Adrenal gland (tissue), 19 donors: ENCODE data around the gene TSPYL1. TPM values are rescaled to one million over a fixed set of nuclear protein-coding genes. Genes with fewer than 3 reads are reported as not detected.

Source experiments
- DNase-seq, 7 donors: peaks; one replicate each; pipeline ENCODE4 v3.0.0-alpha.2; 2019 to 2020
- H3K27ac ChIP-seq, 5 donors: fragments of 200-600 bp; sonication (generic) in 4 of 5; 1 replicate in 3 of 5; 2 replicates in 2 of 5; pipeline versions ENCODE4 v1.5.1 to v1.8.0; 2016 to 2020; ENCODE audit warnings: mild to moderate bottlenecking in 1 of 5
- H3K27me3 ChIP-seq: fragments of 200-600 bp; 2 replicates; pipeline ENCODE4 v1.8.0; 2021
- H3K36me3 ChIP-seq, 2 donors: fragments of 200-600 bp; replicated peaks in 1 of 2; 1 replicate in 1 of 2; 2 replicates in 1 of 2; pipeline versions ENCODE4 v1.5.1 to v1.8.0; 2018 to 2022
- H3K4me1 ChIP-seq, 2 donors: fragments of 200-600 bp; replicated peaks in 1 of 2; 1 replicate in 1 of 2; 2 replicates in 1 of 2; pipeline versions ENCODE4 v1.5.1 to v1.8.0; 2018 to 2021
- H3K4me3 ChIP-seq, 4 donors: fragments of 200-600 bp; sonication (generic) in 3 of 4; one replicate each; pipeline ENCODE4 v1.5.1; 2016 to 2018
- H3K9me3 ChIP-seq, 3 donors: fragments of 200-600 bp; sonication (generic) in 1 of 3; replicated peaks in 1 of 3; 1 replicate in 2 of 3; 2 replicates in 1 of 3; pipeline versions ENCODE4 v1.5.1 to v1.8.0; 2016 to 2021
- POLR2A ChIP-seq, 2 donors: fragments of 450-650 bp; IDR thresholded peaks; one replicate each; pipeline ENCODE4 v1.6.1; 2017; ENCODE audit warnings: antibody characterized with exemption in 2 of 2, mild to moderate bottlenecking in 2 of 2, moderate library complexity in 1 of 2
- WGBS, 4 donors: extraction: QIAGEN DNeasy Blood & Tissue Kit in 2 of 4; methylation state at CpG; one replicate each; pipeline versions ENCODE4 v1.1.5 to v1.1.7; 2013 to 2017; 5-methylcytosine and 5-hydroxymethylcytosine counted together
- intact Hi-C, 2 donors: fragments of 100-400 bp; cut with DNase I; formaldehyde crosslinking; loops; one replicate each; pipeline versions ENCODE4 v1.14.1 to v1.15.0; 2022 to 2023
- long read RNA-seq, 10 donors: library from polyadenylated mRNA in 3 of 10; unstranded in 2 of 10; stranded (forward) in 1 of 10; transcript quantifications; one replicate each; pipeline ENCODE4 v2.0.0 and lab custom pipeline, GENCODE V29; 2021 to 2026
- polyA plus RNA-seq, 3 donors: library from polyadenylated mRNA; stranded (reverse); fragments of 200-250 nt in 2 of 3; fragments of 350-450 nt in 1 of 3; fragmentation: Illumina TruSeq in 1 of 3; extraction: RNeasy Lipid Tissue Mini Kit (QIAGEN cat#74804) in 1 of 3; gene quantifications; one replicate each; pipeline ENCODE4 v1.2.3, GENCODE V29; 2013 to 2014
- total RNA-seq, 9 donors: library from RNA; depleted of rRNA in 4 of 9; stranded (reverse); fragments of >200 nt in 4 of 9; fragments of 120-200 nt in 1 of 9; fragmentation: NEBNext Ultra II Directional in 1 of 9; extraction: Animal tissue kit (Norgen Biotek cat#: 25700) in 1 of 9; gene quantifications; one replicate each; pipeline versions ENCODE4 v1.1.0 to v1.2.4, GENCODE V29; 2013 to 2023
- TF ChIP-seq, protein P1 (sequence below), 6 experiments: fragments of 450-650 bp in 4 of 6; fragments of 200-600 bp in 2 of 6; sonication (generic) in 1 of 6; IDR thresholded peaks; 1 replicate in 5 of 6; 2 replicates in 1 of 6; pipeline versions ENCODE4 v1.5.1 to v1.8.0; 2016 to 2021; ENCODE audit warnings: antibody characterized with exemption in 6 of 6, mild to moderate bottlenecking in 2 of 6, moderate library complexity in 1 of 6
- donor health status: healthy with polysubstance abuse.
- donor health status: Bipolar disorder and iron deficiency.
- donor health status: DM: yes; HTN: yes; CAD: no.
- donor health status: DM: no; HTN: no; CAD: no.
- donor health status: DM: no; HTN: no; CAD: no.
- donor health status: DM: yes; HTN: yes; CAD: no.

The TSPYL1 gene
- 100 to 1,000 TPM in 8 of 9 donors, 10 to 100 TPM in 1; 99.9 to 271 (median 204) TPM for total RNA-seq
- 100 to 1,000 TPM in 1 of 3 donors, 10 to 100 TPM in 2; 24.8 to 111 (median 42.6) TPM for polyA plus RNA-seq
- long read RNA-seq, donor 1, transcript TSPYL1-201 (1 exons, 3,326 nt) = major isoform, 93 of 93 reads
- long read RNA-seq, donor 1, partial matches to known transcripts = 0 of 93 reads
- long read RNA-seq, donor 1, other reads (novel, unspliced or antisense) = 0 of 93 reads
- long read RNA-seq, donor 2, transcript TSPYL1-201 (1 exons, 3,326 nt) = major isoform, 109 of 109 reads
- long read RNA-seq, donor 2, partial matches to known transcripts = 0 of 109 reads
- long read RNA-seq, donor 2, other reads (novel, unspliced or antisense) = 0 of 109 reads
- long read RNA-seq, donor 3, transcript TSPYL1-201 (1 exons, 3,326 nt) = major isoform, 88 of 88 reads
- long read RNA-seq, donor 3, partial matches to known transcripts = 0 of 88 reads
- long read RNA-seq, donor 3, other reads (novel, unspliced or antisense) = 0 of 88 reads
- long read RNA-seq, donor 4, transcript TSPYL1-201 (1 exons, 3,326 nt) = major isoform, 437 of 437 reads
- long read RNA-seq, donor 4, partial matches to known transcripts = 0 of 437 reads
- long read RNA-seq, donor 4, other reads (novel, unspliced or antisense) = 0 of 437 reads
- long read RNA-seq, donor 5, transcript TSPYL1-201 (1 exons, 3,326 nt) = major isoform, 90 of 90 reads
- long read RNA-seq, donor 5, partial matches to known transcripts = 0 of 90 reads
- long read RNA-seq, donor 5, other reads (novel, unspliced or antisense) = 0 of 90 reads
- long read RNA-seq, donor 6, transcript TSPYL1-201 (1 exons, 3,326 nt) = major isoform, 100 of 100 reads
- long read RNA-seq, donor 6, partial matches to known transcripts = 0 of 100 reads
- long read RNA-seq, donor 6, other reads (novel, unspliced or antisense) = 0 of 100 reads
- long read RNA-seq, donor 7, transcript TSPYL1-201 (1 exons, 3,326 nt) = major isoform, 68 of 68 reads
- long read RNA-seq, donor 7, partial matches to known transcripts = 0 of 68 reads
- long read RNA-seq, donor 7, other reads (novel, unspliced or antisense) = 0 of 68 reads
- long read RNA-seq, donor 8, transcript TSPYL1-201 (1 exons, 3,326 nt) = major isoform, 170 of 170 reads
- long read RNA-seq, donor 8, partial matches to known transcripts = 0 of 170 reads
- long read RNA-seq, donor 8, other reads (novel, unspliced or antisense) = 0 of 170 reads
- long read RNA-seq, donor 9, transcript TSPYL1-201 (1 exons, 3,326 nt) = major isoform, 110 of 110 reads
- long read RNA-seq, donor 9, partial matches to known transcripts = 0 of 110 reads
- long read RNA-seq, donor 9, other reads (novel, unspliced or antisense) = 0 of 110 reads
- long read RNA-seq, donor 10, transcript TSPYL1-201 (1 exons, 3,326 nt) = major isoform, 90 of 90 reads
- long read RNA-seq, donor 10, partial matches to known transcripts = 0 of 90 reads
- long read RNA-seq, donor 10, other reads (novel, unspliced or antisense) = 0 of 90 reads

DNA sequence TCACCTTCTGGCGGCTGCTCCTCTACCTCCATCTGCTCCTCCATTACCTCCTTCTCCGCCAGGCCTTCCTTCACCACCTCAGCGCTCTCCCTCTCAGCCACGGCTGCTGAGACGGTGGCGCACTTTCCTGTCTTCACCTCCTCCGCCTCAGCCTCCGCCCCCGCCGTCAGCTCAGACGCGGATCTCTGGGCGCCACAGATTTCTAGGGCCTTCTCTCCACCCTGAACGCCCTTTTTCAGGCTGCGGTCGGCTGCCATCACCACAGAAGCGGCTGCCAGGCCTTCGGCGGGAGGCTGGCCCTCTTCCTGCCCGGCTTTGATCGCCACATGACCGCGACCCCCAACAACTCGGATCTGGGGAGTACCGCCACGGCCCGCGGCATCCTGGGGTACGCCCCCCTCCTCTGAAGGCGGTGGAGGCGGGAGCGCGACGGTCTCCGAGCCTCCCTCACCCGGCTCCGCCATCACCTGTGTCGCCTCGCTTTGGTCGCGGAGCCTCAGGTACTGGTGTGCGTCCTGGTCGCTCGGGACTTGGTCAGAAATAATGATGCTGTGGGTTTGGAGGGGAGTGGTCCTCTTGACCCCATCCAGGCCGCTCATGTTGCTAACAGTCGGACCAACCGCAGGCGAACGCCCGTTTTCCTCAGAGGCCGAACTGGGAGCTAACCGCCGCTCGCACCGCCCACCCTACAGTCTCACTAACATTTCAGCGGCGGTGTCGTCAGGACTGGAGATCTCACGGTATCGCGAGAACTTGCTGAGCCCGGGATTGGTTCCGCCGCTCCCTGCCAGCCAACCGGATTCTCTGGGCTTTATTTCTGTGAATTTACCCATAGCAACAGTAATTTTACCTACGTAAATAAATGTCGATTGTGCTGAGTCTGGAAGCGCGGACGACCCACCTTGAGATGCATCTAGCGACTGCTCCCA, at the start of gene TSPYL1:
TSS of gene TSPYL1 (minus strand) at position 699 of the 929 bp plus-strand sequence. CDS start at position 599, 100 bp downstream.
- H3K4me3 ChIP-seq = peak within 1 kb of the TSS; percentile 4 to 96 (median 88)
- H3K27me3 ChIP-seq = no peaks in the 10 kb centered on the region
- peaks cover 15 to 61% of the 10 kb centered on the region in 2 donors for H3K4me1 ChIP-seq
- no peaks in the 10 kb centered on the region for H3K9me3 ChIP-seq
- peak; percentile 96 to 99 (median 98) for DNase-seq
- WGBS, 4 donors = 0 to 1% (median 0%) methylated on average over 29 to 71 of the region's 71 CpGs
- peak; percentile 99 to 100 for TF ChIP-seq POLR2A (IDR thresholded peaks at IDR 0.05)
- TF ChIP-seq, protein P1, sequence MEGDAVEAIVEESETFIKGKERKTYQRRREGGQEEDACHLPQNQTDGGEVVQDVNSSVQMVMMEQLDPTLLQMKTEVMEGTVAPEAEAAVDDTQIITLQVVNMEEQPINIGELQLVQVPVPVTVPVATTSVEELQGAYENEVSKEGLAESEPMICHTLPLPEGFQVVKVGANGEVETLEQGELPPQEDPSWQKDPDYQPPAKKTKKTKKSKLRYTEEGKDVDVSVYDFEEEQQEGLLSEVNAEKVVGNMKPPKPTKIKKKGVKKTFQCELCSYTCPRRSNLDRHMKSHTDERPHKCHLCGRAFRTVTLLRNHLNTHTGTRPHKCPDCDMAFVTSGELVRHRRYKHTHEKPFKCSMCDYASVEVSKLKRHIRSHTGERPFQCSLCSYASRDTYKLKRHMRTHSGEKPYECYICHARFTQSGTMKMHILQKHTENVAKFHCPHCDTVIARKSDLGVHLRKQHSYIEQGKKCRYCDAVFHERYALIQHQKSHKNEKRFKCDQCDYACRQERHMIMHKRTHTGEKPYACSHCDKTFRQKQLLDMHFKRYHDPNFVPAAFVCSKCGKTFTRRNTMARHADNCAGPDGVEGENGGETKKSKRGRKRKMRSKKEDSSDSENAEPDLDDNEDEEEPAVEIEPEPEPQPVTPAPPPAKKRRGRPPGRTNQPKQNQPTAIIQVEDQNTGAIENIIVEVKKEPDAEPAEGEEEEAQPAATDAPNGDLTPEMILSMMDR (IDR thresholded peaks at IDR 0.05) = no peak
- peaks cover 0 to 7% of the 10 kb centered on the region in 2 donors for H3K36me3 ChIP-seq
- peak within 1 kb of the TSS; percentile 94 to 100 (median 99) for H3K27ac ChIP-seq
- intact Hi-C loops = loop anchor here (10.0 kb wide), 2 partner anchors 255 to 285 kb away; no protein-coding TSS in a partner anchor

DNA sequence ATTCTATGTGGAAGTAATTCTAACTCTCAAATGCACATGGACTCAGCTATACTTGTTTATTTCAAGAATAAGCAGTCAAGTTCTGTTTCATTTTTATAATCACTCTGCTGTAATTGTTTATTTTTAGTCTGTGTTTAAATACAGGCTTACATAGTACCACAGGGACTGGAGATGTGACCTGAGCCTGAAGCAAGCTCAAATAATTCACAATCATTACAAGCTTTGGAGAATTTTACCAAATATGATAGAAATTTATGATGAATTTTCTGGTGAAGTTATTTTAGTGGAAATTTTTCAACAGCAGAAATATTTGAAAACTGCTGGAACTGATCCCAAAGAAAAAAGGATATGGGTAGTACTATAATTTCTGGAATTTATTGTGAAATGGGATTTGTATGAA, 49.4 kb upstream of the TSPYL1 start:
- DNase-seq = no peak
- H3K4me3 ChIP-seq = no peak overlapping the region
- no peaks in the 10 kb centered on the region for H3K27me3 ChIP-seq
- H3K4me1 ChIP-seq = no peaks in the 10 kb centered on the region
- H3K36me3 ChIP-seq = no peaks in the 10 kb centered on the region
- H3K9me3 ChIP-seq = no peaks in the 10 kb centered on the region
- intact Hi-C loops = no loop called here
- peak overlapping the region in 2 of 5 donors; percentile 14 to 41 for H3K27ac ChIP-seq
- TF ChIP-seq POLR2A (IDR thresholded peaks at IDR 0.05) = no peak

DNA sequence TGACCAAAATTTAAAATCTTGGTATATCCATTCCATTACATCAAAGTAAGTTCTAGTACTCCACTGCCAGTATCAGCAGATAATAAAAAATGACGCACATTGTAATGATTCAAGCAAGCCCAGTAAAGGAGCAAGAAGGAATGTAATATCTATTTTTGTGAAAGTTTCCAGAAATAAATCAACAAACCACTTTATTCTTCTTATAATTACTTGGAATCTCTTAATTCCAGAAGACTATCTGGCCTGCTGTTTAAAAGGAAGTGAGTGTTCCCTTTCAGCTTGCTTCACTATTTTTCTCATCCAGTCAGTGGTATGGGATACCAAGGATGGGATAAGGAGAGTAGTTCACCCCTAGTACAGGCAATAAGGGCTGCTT, 48.8 kb upstream of the TSPYL1 start:
- WGBS, 4 donors = 66 to 88% (median 79%) methylated on average over 1 of the region's 1 CpG
- no peaks in the 10 kb centered on the region for H3K4me1 ChIP-seq
- no peak overlapping the region for H3K4me3 ChIP-seq
- intact Hi-C loops = no loop called here
- TF ChIP-seq, protein P1 (IDR thresholded peaks at IDR 0.05) = no peak
- TF ChIP-seq POLR2A (IDR thresholded peaks at IDR 0.05) = no peak
- peak overlapping the region in 3 of 5 donors; percentile 37 to 74 (median 48) for H3K27ac ChIP-seq
- no peaks in the 10 kb centered on the region for H3K27me3 ChIP-seq
- H3K9me3 ChIP-seq = no peaks in the 10 kb centered on the region
- no peak for DNase-seq
- no peaks in the 10 kb centered on the region for H3K36me3 ChIP-seq
